Posterior cingulate gyrus (tissue), 11 donors: ENCODE data around the gene CAMK1D.

Experiments used
- DNase-seq, 10 donors: peaks; one replicate each; pipeline versions ENCODE4 v3.0.0 to v3.0.0-alpha.2; 2020 to 2021; ENCODE audit warnings: mixed read lengths in 3 of 10
- intact Hi-C: fragments of 100-400 bp; cut with DNase I; formaldehyde crosslinking; loops from one replicate; pipeline ENCODE4 v1.15.1; 2023

Gene CAMK1D

GRCh38 chr10:12877150-12877549 is 527.8 kb downstream of the CAMK1D start:
- intact Hi-C loops: no loop called here
- no peak for DNase-seq

GRCh38 chr10:12880423-12880822 is 531.1 kb downstream of the CAMK1D start:
- intact Hi-C loops: no loop called here
- DNase-seq: no peak

DNA sequence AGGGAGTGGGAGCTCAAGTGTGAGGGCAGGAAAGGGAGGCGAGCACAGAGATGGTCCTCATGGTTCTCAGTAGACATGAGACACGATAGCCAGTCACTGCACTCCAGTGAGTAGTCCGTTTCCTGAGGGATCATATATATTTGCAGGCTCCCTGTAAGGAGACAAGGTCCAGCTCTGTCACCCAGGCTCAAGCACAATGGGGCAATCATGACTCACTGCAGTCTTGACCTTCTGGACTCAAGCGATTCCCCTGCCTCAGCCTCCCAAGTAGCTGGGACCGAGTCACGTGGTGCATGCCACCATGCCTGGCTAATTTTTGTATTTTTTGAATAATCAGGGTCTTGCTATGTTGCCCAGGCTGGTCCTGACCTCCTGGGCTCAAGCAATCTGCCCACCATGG is 535.5 kb downstream of the CAMK1D start:
- no peak for DNase-seq

More for the DNA sequence above, 535.5 kb downstream of the CAMK1D start:
- intact Hi-C loops: no loop called here
